ENCODE data around the gene ANGPT4. TPM values are rescaled to one million over a fixed set of nuclear protein-coding genes. Genes with fewer than 3 reads are reported as not detected.

The ANGPT4 gene
- total and polyA plus RNA-seq, 2 of the 8 experiments (the other 6 are each of a cell fraction or from before 2014, with no cell fraction given): 0.07 to 0.33 TPM

DNA sequence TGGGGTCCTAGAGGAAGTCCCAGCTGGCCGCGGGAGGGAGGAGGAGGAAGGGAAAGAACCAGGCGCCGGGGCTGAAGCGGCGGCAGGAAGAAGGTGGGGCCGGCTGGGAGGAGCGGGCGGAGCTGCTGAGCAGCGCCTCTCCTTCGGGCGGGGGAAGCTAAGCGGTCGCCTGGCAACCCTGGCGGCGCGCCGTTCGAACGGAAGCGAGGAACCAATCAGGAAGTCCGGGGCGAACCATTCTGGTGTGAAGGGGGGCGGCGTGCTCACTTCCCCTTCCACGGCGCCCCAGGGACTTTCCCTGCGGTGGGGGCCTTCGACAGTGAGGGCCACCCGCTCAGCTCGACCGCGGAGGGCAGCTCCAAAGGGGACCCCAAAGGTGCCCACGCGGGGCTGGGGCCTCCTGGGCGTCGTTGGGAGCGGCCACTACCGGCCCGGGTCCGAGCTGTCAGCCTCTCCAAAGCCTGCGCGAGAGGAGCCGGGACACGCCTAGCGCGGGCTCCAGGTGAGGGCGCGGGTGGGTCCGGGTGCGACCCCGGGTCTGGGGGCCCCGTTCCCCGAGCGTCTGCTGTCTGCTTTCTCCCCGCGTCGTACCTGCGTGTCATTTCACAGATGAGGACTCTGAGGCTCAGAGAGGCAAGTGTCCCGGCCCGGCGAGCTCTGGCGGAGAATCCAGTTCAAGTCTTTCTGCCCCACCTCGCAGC is 82.5 kb downstream of the ANGPT4 start, which contains the start of gene FAM110A (continued):
- TF ChIP-seq, protein P1, sequence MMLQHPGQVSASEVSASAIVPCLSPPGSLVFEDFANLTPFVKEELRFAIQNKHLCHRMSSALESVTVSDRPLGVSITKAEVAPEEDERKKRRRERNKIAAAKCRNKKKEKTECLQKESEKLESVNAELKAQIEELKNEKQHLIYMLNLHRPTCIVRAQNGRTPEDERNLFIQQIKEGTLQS (IDR thresholded peaks at IDR 0.05; ENCODE audit: insufficient read depth, low read depth, low read length): no peak
- TF ChIP-seq RFX5 (IDR thresholded peaks at IDR 0.05; ENCODE audit: borderline replicate concordance, low read depth, low read length) (no peak), HDAC6 (IDR thresholded peaks at IDR 0.05; ENCODE audit: low read depth, low read length) (no peak)
- TF ChIP-seq, protein P2, sequence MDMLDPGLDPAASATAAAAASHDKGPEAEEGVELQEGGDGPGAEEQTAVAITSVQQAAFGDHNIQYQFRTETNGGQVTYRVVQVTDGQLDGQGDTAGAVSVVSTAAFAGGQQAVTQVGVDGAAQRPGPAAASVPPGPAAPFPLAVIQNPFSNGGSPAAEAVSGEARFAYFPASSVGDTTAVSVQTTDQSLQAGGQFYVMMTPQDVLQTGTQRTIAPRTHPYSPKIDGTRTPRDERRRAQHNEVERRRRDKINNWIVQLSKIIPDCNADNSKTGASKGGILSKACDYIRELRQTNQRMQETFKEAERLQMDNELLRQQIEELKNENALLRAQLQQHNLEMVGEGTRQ (IDR thresholded peaks at IDR 0.05; ENCODE audit: low read length): no peak
